Measurements from ENCODE around the gene PROKR1. TPM values are rescaled to one million over a fixed set of nuclear protein-coding genes. Genes with fewer than 3 reads are reported as not detected.

The PROKR1 gene
- total RNA-seq, 1 donor: under 0.01 TPM

GRCh38 chr2:68700560-68700959 lies 57.2 kb downstream of the PROKR1 start:
- Histone ChIP-seq H3K4me1 (ENCODE audit: insufficient read depth, low read length) (peaks cover 11% of the 10 kb centered on the region), H3K27me3 (ENCODE audit: insufficient read depth, low read length) (no peaks in the 10 kb centered on the region), H3K9me3 (ENCODE audit: low read depth, low read length) (peaks cover 6% of the 10 kb centered on the region), H3K4me3 (ENCODE audit: low read length) (no peak overlapping the region)

DNA sequence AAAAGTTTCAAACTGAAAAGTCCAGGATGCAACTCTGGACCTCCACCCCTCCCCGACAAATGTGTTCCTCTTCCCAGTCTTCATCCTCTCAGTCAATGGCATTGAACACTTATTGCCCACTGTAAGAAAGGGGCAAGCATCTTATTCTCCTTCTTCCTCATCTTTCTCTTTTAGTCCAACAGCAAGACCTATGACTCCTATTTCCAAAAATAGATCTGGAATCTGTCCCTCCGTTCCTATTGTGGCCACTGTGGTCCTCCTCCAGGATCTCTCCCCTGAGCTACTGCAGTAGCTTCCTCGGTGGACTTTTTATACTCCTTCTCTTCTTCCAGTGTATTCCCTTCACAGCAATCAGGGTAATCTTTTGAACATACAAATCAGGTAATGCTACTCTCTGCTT lies 63.3 kb downstream of the PROKR1 start:
- no peak overlapping the region for H3K4me3 ChIP-seq (ENCODE audit: low read length)
- H3K9me3 ChIP-seq (ENCODE audit: low read depth, low read length): no peaks in the 10 kb centered on the region
- H3K27me3 ChIP-seq (ENCODE audit: insufficient read depth, low read length): no peaks in the 10 kb centered on the region
- peaks cover 13% of the 10 kb centered on the region for H3K4me1 ChIP-seq (ENCODE audit: insufficient read depth, low read length)

Other genes starting within 250 kb of the PROKR1 start
- 0.52 TPM for gene FBXO48, start 176.3 kb upstream of the PROKR1 start, total RNA-seq
- 11.2 TPM for gene APLF, start 176.0 kb upstream of the PROKR1 start, total RNA-seq
- gene ARHGAP25, start 91.2 kb downstream of the PROKR1 start, total RNA-seq: 28.2 TPM
- not detected for gene BMP10, start 227.8 kb downstream of the PROKR1 start, total RNA-seq